GM12878 (cell line): Measurements from ENCODE around the gene PRX. TPM values are rescaled to one million over a fixed set of nuclear protein-coding genes. Genes with fewer than 3 reads are reported as not detected.
A peak's percentile ranks its signal among the peaks of the same experiment; 100 is the strongest.

Source experiments
- E2F8 ChIP-seq: fragments of 450-650 bp; IDR thresholded peaks from 2 replicates; pipeline ENCODE4 v1.6.1; 2018; ENCODE audit warnings: mild to moderate bottlenecking, low read depth, moderate library complexity; ENCODE audit not compliant: partially characterized antibody
- EP300 ChIP-seq, 2 experiments: fragments of 150-350 bp in 1 of 2; IDR thresholded peaks; 2 replicates each; pipeline ENCODE4 v1.6.1; 2011 to 2012; ENCODE audit warnings: low read depth in 2 of 2, low read length in 2 of 2, borderline replicate concordance in 1 of 2, improper control_type of control experiment in 1 of 2, inconsistent platforms in 1 of 2; ENCODE audit not compliant: control insufficient read depth in 1 of 2
- GATAD2B ChIP-seq: fragments of 450-650 bp; conservative IDR thresholded peaks from 2 replicates; pipeline ENCODE4 v1.6.1; 2017; ENCODE audit warnings: low read depth, mild to moderate bottlenecking, moderate library complexity
- HCFC1 ChIP-seq: fragments of 150-350 bp; IDR thresholded peaks from 2 replicates; pipeline ENCODE4 v1.6.1; 2014; ENCODE audit warnings: low read length
- HSF1 ChIP-seq: fragments of 150-350 bp; IDR thresholded peaks from 2 replicates; pipeline ENCODE4 v1.6.1; 2014; ENCODE audit warnings: mild to moderate bottlenecking, low read depth, low read length
- IRF3 ChIP-seq: fragments of 450-650 bp; IDR thresholded peaks from 2 replicates; pipeline ENCODE4 v1.6.1; 2014; ENCODE audit warnings: mild to moderate bottlenecking
- MXI1 ChIP-seq: fragments of 150-350 bp; IDR thresholded peaks from 2 replicates; pipeline ENCODE4 v1.6.1; 2011; ENCODE audit warnings: low read depth, mild to moderate bottlenecking, inconsistent platforms, low read length, improper control_type of control experiment
- NBN ChIP-seq: fragments of 450-650 bp; IDR thresholded peaks from 2 replicates; pipeline ENCODE4 v1.6.1; 2016
- NFYA ChIP-seq: IDR thresholded peaks from 2 replicates; pipeline ENCODE4 v1.6.1; 2011; ENCODE audit warnings: low read depth, mild to moderate bottlenecking, low read length, improper control_type of control experiment, borderline replicate concordance
- NKRF ChIP-seq: fragments of 450-650 bp; conservative IDR thresholded peaks from 2 replicates; pipeline ENCODE4 v1.6.1; 2017; ENCODE audit warnings: mild to moderate bottlenecking, moderate library complexity
- POU2F2 ChIP-seq: IDR thresholded peaks from 3 replicates; pipeline ENCODE4 v1.6.1; 2011; ENCODE audit warnings: low read depth, mild to moderate bottlenecking, low read length, borderline replicate concordance
- RB1 ChIP-seq: fragments of 450-650 bp; formaldehyde crosslinking; IDR thresholded peaks from 2 replicates; pipeline ENCODE4 v1.6.1; 2017; ENCODE audit warnings: mild to moderate bottlenecking, borderline replicate concordance
- SMARCA5 ChIP-seq: fragments of 450-650 bp; IDR thresholded peaks from 2 replicates; pipeline ENCODE4 v1.6.1; 2017; ENCODE audit warnings: mild to moderate bottlenecking
- ZBED1 ChIP-seq: IDR thresholded peaks from 2 replicates; pipeline ENCODE4 v1.6.1; 2016; ENCODE audit warnings: borderline replicate concordance
- ZBTB40 ChIP-seq: fragments of 450-650 bp; IDR thresholded peaks from 2 replicates; pipeline ENCODE4 v1.6.1; 2016; ENCODE audit warnings: mild to moderate bottlenecking, moderate library complexity, borderline replicate concordance
- ZNF207 ChIP-seq: fragments of 450-650 bp; IDR thresholded peaks from 2 replicates; pipeline ENCODE4 v1.6.1; 2014; ENCODE audit warnings: antibody characterized with exemption, mild to moderate bottlenecking, borderline replicate concordance
- polyA plus RNA-seq, 11 experiments: library from polyadenylated mRNA; depleted of rRNA in 4 of 11; unstranded in 6 of 11; stranded (reverse) in 5 of 11; fragments of >200 nt; fragmentation: Nextera tagmentation in 4 of 11; fragmentation: Illumina TruSeq in 1 of 11; extraction: Ambion mirVana in 4 of 11; extraction: Trizol in 1 of 11; gene quantifications; 1 replicate in 1 of 11; 2 replicates in 10 of 11; pipeline versions ENCODE4 v1.2.1 to v1.2.3, GENCODE V29; 2011 to 2016; ENCODE audit warnings: inconsistent platforms in 2 of 11, missing spikeins in 2 of 11, low read depth in 1 of 11
- total RNA-seq, 4 experiments: library from RNA; depleted of rRNA in 3 of 4; stranded (reverse); fragments of >200 nt in 3 of 4; fragmentation: Illumina TruSeq in 1 of 4; extraction: Trizol in 1 of 4; gene quantifications; 2 replicates each; pipeline versions ENCODE4 v1.2.1 to v1.2.3, GENCODE V29; 2013 to 2021

PRX gene
- total and polyA plus RNA-seq, 10 of the 15 experiments (the other 5 are each of a cell fraction or from before 2014, with no cell fraction given), result 0.02 to 1.4 (median 0.54) TPM; not detected in 1

- TF ChIP-seq HSF1 (0 out of 2 replicates have a peak, but pooled peaks have one; percentile 17), GATAD2B (peak; percentile 56), IRF3 (peak; percentile 22; the same call in 1 of the 2 replicates), RB1 (peak; percentile 15; the same call in 1 of the 2 replicates), SMARCA5 (0 out of 2 replicates have a peak, but pooled peaks have one; percentile 43), ZBED1 (no peak), ZNF207 (0 out of 2 replicates have a peak, but pooled peaks have one; percentile 38), NBN (peak; percentile 77; the same call in 1 of the 2 replicates), NKRF (peak; percentile 97), ZBTB40 (no peak), MXI1 (peak; percentile 54), NFYA (no peak), POU2F2 (peak; percentile 47; the same call in 1 of the 3 replicates), E2F8 (no peak), EP300 (IDR thresholded peaks at IDR 0.05; ENCODE audit: borderline replicate concordance in 1 of 2, control insufficient read depth in 1 of 2, low read depth in 2 of 2, low read length in 2 of 2) (peak in 1 of 2 experiments; percentile 38; a peak in 1 of 4 replicates), HCFC1 (no peak)
Observed at GRCh38 chr19:40444000-40444824, 31.0 kb upstream of the PRX start, which contains the start of gene SERTAD3 (continued).
